B cell (primary cell): ENCODE results near the gene SHPK. TPM values are rescaled to one million over a fixed set of nuclear protein-coding genes. Genes with fewer than 3 reads are reported as not detected.
A peak's percentile ranks its signal among the peaks of the same experiment; 100 is the strongest.

Source experiments
- ATAC-seq: fragments of 200-7000 bp; cut with Tn5 transposase; one replicate; pipeline ENCODE4 v1.10.0; 2021; ENCODE audit warnings: low read depth, mild to moderate bottlenecking, moderate number of reproducible peaks, moderate library complexity
- CTCF ChIA-PET: fragments of 350-600 bp; sonication (Branson Sonifier 250); formaldehyde crosslinking; loops from one replicate; lab custom pipeline; 2021; ENCODE audit warnings: antibody characterized with exemption, inconsistent platforms; lab: Charles Lee
- POLR2A ChIA-PET: fragments of 350-600 bp; sonication (Branson Sonifier 250); formaldehyde crosslinking; loops from one replicate; lab custom pipeline; 2021; ENCODE audit warnings: antibody characterized with exemption; lab: Charles Lee
- DNase-seq: peaks from one replicate; pipeline ENCODE4 v3.0.0; 2013
- H2AFZ ChIP-seq: 2 replicates; pipeline ENCODE4 v1.6.1; 2012; ENCODE audit warnings: mild to moderate bottlenecking, low read depth, low read length; ENCODE audit not compliant: insufficient read depth, poor library complexity, severe bottlenecking
- H3K27ac ChIP-seq, 2 donors: 1 replicate in 1 of 2; 2 replicates in 1 of 2; pipeline ENCODE4 v1.5.1; 2012 to 2013; ENCODE audit warnings: low read length in 2 of 2, mild to moderate bottlenecking in 2 of 2, moderate library complexity in 1 of 2
- H3K27me3 ChIP-seq, 4 experiments: fragments of 200-600 bp in 1 of 4; sonication (generic) in 1 of 4; replicated peaks in 1 of 4; 1 replicate in 2 of 4; 2 replicates in 2 of 4; pipeline versions ENCODE4 v1.6.1 to v1.7.0; 2013 to 2016; ENCODE audit warnings: low read length in 3 of 4, mild to moderate bottlenecking in 2 of 4, mixed read lengths in 1 of 4, moderate library complexity in 1 of 4; ENCODE audit not compliant: insufficient read depth in 4 of 4, control insufficient read depth in 3 of 4; ENCODE audit errors: control extremely low read depth in 1 of 4
- H3K36me3 ChIP-seq, 2 experiments: replicated peaks in 1 of 2; 1 replicate in 1 of 2; 2 replicates in 1 of 2; pipeline versions ENCODE4 v1.6.1 to v1.7.1; 2013; ENCODE audit warnings: low read length in 1 of 2; ENCODE audit not compliant: insufficient read depth in 2 of 2, control insufficient read depth in 1 of 2; ENCODE audit errors: control extremely low read depth in 1 of 2, extremely low read depth in 1 of 2
- H3K4me1 ChIP-seq, 2 donors: fragments of 200-600 bp in 1 of 2; sonication (generic) in 1 of 2; 1 replicate in 1 of 2; 2 replicates in 1 of 2; pipeline versions ENCODE4 v1.5.1 to v1.6.1; 2013 to 2017; ENCODE audit warnings: low read length in 2 of 2; ENCODE audit not compliant: control insufficient read depth in 2 of 2, insufficient read depth in 2 of 2
- H3K4me2 ChIP-seq: replicated peaks from 2 replicates; pipeline ENCODE3; 2012; ENCODE audit warnings: mild to moderate bottlenecking, low read depth, low read length; ENCODE audit not compliant: poor library complexity, severe bottlenecking
- H3K4me3 ChIP-seq, 5 experiments: fragments of 200-600 bp in 1 of 5; sonication (generic) in 1 of 5; 1 replicate in 3 of 5; 2 replicates in 2 of 5; pipeline versions ENCODE4 v1.5.1 to v1.7.0; 2011 to 2016; ENCODE audit warnings: low read length in 4 of 5, mild to moderate bottlenecking in 4 of 5, low read depth in 2 of 5, control low read depth in 1 of 5, moderate library complexity in 1 of 5; ENCODE audit not compliant: insufficient read depth in 1 of 5; ENCODE audit errors: control extremely low read depth in 1 of 5, extremely low read depth in 1 of 5
- H3K79me2 ChIP-seq: fragments of 200-600 bp; sonication (generic); one replicate; pipeline ENCODE4 v1.6.0; 2016; ENCODE audit warnings: low read length; ENCODE audit not compliant: control insufficient read depth, insufficient read depth
- H3K9ac ChIP-seq: fragments of 200-600 bp; sonication (generic); 2 replicates; pipeline ENCODE4 v1.6.1; 2017; ENCODE audit warnings: mild to moderate bottlenecking, low read length, moderate library complexity
- H3K9me3 ChIP-seq, 3 donors: one replicate each; pipeline versions ENCODE4 v1.6.1 to v1.7.1; 2013; ENCODE audit warnings: low read length in 2 of 3; ENCODE audit not compliant: control insufficient read depth in 2 of 3, insufficient read depth in 1 of 3; ENCODE audit errors: control extremely low read depth in 1 of 3
- H4K20me1 ChIP-seq: 2 replicates; pipeline ENCODE4 v1.6.0; 2012; ENCODE audit warnings: mild to moderate bottlenecking, low read length; ENCODE audit not compliant: insufficient read depth, control insufficient read depth, poor library complexity, severe bottlenecking
- H3K27ac Mint-ChIP-seq: one replicate; pipeline ENCODE4 v1.8.0; 2021; ENCODE audit warnings: mixed read lengths
- H3K27me3 Mint-ChIP-seq: one replicate; pipeline ENCODE4 v1.8.0; 2021; ENCODE audit warnings: mixed read lengths
- H3K4me1 Mint-ChIP-seq: one replicate; pipeline ENCODE4 v1.8.0; 2021; ENCODE audit warnings: mixed read lengths
- H3K4me3 Mint-ChIP-seq: one replicate; pipeline ENCODE4 v1.8.0; 2021; ENCODE audit warnings: mixed read lengths
- H3K9me3 Mint-ChIP-seq: one replicate; pipeline ENCODE4 v1.8.0; 2022; ENCODE audit warnings: mixed read lengths; ENCODE audit not compliant: insufficient read depth
- EZH2 ChIP-seq: IDR thresholded peaks from 2 replicates; pipeline ENCODE4 v1.6.1; 2012; ENCODE audit warnings: borderline replicate concordance, low read depth, mild to moderate bottlenecking, moderate library complexity, low read length; ENCODE audit not compliant: insufficient read depth, poor library complexity, severe bottlenecking
- WGBS: methylation state at CpG from one replicate; pipeline ENCODE4 v1.1.5; 2013; ENCODE audit warnings: missing lambda C conversion rate; ENCODE audit not compliant: insufficient coverage; 5-methylcytosine and 5-hydroxymethylcytosine counted together
- intact Hi-C: fragments of 100-400 bp; cut with micrococcal nuclease; formaldehyde crosslinking; loops from one replicate; pipeline ENCODE4 v1.10.0; 2022
- polyA plus RNA-seq: library from polyadenylated mRNA; depleted of rRNA; stranded (reverse); fragments of >200 nt; gene quantifications from 2 replicates; pipeline ENCODE4 v1.2.3, GENCODE V29; 2012
- total RNA-seq, 2 donors: library from RNA; stranded (reverse); fragments of 120-200 nt in 1 of 2; gene quantifications; 1 replicate in 1 of 2; 2 replicates in 1 of 2; pipeline versions ENCODE4 v1.2.3 to v1.2.4, GENCODE V29; 2013 to 2022
- TF ChIP-seq, protein P1 (sequence below): fragments of 200-600 bp; IDR thresholded peaks from one replicate; pipeline ENCODE4 v1.8.0; 2022; ENCODE audit warnings: antibody characterized with exemption, mild to moderate bottlenecking

The SHPK gene
- total and polyA plus RNA-seq, 2 donors (not counting 1 experiment from before 2014, with no cell fraction given) = 5.9 to 16.1 TPM

GRCh38 chr17:3678095-3678820, 42.2 kb upstream of the SHPK start:
- ChIA-PET POLR2A (interaction anchor here (1.0 kb wide), 1 partner anchor 59 kb away, joined by 3 read pairs; no protein-coding TSS in a partner anchor), CTCF (interaction anchor here (0.9 to 3.0 kb wide), 8 partner anchors 13 to 149 kb away, joined by 3 to 18 read pairs (median 7); partner anchors contain the start of gene HASPIN)
- H3K27ac Mint-ChIP-seq = peak overlapping the region; percentile 64

More at GRCh38 chr17:3678095-3678820, 42.2 kb upstream of the SHPK start:
- peaks cover 63% of the 10 kb centered on the region for H4K20me1 ChIP-seq
- H3K9me3 ChIP-seq = no peaks in the 10 kb centered on the region
- Mint-ChIP-seq H3K27me3 (no peaks in the 10 kb centered on the region), H3K9me3 (no peaks in the 10 kb centered on the region), H3K4me1 (peaks cover 26% of the 10 kb centered on the region), H3K4me3 (no peak overlapping the region)
- H3K27me3 ChIP-seq = no peaks in the 10 kb centered on the region
- H3K9ac ChIP-seq = no peak overlapping the region
- ATAC-seq (no peak), DNase-seq (no peak)
- H3K4me2 ChIP-seq = no peak overlapping the region
- intact Hi-C loops = no loop called here
- peaks cover 0 to 59% of the 10 kb centered on the region in 2 experiments for H3K36me3 ChIP-seq
- H3K79me2 ChIP-seq = peaks cover 29% of the 10 kb centered on the region
- no peak for TF ChIP-seq EZH2
- TF ChIP-seq, protein P1, sequence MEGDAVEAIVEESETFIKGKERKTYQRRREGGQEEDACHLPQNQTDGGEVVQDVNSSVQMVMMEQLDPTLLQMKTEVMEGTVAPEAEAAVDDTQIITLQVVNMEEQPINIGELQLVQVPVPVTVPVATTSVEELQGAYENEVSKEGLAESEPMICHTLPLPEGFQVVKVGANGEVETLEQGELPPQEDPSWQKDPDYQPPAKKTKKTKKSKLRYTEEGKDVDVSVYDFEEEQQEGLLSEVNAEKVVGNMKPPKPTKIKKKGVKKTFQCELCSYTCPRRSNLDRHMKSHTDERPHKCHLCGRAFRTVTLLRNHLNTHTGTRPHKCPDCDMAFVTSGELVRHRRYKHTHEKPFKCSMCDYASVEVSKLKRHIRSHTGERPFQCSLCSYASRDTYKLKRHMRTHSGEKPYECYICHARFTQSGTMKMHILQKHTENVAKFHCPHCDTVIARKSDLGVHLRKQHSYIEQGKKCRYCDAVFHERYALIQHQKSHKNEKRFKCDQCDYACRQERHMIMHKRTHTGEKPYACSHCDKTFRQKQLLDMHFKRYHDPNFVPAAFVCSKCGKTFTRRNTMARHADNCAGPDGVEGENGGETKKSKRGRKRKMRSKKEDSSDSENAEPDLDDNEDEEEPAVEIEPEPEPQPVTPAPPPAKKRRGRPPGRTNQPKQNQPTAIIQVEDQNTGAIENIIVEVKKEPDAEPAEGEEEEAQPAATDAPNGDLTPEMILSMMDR = no peak
- peaks cover 3 to 25% of the 10 kb centered on the region in 2 donors for H3K4me1 ChIP-seq
- H3K4me3 ChIP-seq = no peak overlapping the region
- 91% methylated on average over 16 of the region's 16 CpGs for WGBS
- no peak overlapping the region for H2AFZ ChIP-seq
- H3K27ac ChIP-seq = no peak overlapping the region
